ENCODE data around the gene NR3C2. TPM values are rescaled to one million over a fixed set of nuclear protein-coding genes. Genes with fewer than 3 reads are reported as not detected.

NR3C2 gene
- total RNA-seq, 1 experiment from 2014 or later = 1.6 TPM

DNA sequence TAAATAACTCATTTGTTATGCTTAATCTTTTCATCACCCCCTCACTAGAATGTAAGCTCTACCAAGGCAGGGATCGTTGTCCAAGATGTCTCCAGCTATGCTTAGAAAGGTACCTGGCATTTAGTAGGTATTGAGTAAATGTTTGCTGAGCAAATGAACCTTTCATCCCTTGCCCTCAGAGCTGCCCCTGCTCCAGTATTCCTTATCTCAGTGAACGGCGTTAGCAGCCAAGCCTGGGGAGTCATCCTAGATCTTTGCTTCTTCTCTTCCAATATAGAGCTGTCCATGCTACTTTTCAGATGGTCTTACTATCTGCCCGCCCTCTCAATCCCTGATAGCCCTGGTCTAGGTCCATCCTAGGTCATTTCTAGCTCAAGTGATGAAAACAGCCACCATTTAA is 188.4 kb downstream of the NR3C2 start:
- BruUV-seq (replicated peaks) = no TSS peak
- POLR2A ChIA-PET (ENCODE audit: low non-redundant PET) = interaction anchor here (0.5 kb wide), 1 partner anchor 11 kb away, joined by 7 read pairs; no protein-coding TSS in a partner anchor
- no peak for TF ChIP-seq EZH2 (IDR thresholded peaks at IDR 0.05; ENCODE audit: borderline replicate concordance, low read depth, low read length, poor library complexity, severe bottlenecking)
- TF ChIP-seq, protein P1, sequence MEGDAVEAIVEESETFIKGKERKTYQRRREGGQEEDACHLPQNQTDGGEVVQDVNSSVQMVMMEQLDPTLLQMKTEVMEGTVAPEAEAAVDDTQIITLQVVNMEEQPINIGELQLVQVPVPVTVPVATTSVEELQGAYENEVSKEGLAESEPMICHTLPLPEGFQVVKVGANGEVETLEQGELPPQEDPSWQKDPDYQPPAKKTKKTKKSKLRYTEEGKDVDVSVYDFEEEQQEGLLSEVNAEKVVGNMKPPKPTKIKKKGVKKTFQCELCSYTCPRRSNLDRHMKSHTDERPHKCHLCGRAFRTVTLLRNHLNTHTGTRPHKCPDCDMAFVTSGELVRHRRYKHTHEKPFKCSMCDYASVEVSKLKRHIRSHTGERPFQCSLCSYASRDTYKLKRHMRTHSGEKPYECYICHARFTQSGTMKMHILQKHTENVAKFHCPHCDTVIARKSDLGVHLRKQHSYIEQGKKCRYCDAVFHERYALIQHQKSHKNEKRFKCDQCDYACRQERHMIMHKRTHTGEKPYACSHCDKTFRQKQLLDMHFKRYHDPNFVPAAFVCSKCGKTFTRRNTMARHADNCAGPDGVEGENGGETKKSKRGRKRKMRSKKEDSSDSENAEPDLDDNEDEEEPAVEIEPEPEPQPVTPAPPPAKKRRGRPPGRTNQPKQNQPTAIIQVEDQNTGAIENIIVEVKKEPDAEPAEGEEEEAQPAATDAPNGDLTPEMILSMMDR (conservative IDR thresholded peaks at IDR 0.05; ENCODE audit: low read depth, low read length) = no peak

DNA sequence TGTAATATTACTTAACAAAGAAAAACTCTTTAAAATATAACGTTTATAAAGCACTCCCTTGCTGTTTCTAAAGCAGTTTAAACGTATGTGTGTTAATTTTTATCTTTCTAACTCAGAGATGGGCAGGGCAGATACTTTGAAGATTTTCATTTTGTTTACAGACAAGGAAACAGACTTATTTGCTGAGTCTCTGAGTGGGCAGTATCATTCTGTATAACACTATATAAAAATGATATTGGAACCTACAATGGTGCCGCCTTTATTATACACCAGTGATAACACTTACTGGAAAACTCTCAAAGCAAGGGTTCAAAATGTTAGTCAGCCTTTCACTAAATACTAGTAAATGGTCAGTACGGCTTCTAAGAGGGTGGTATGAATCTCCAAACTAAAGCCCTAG is 193.4 kb downstream of the NR3C2 start:
- TF ChIP-seq, protein P1 (conservative IDR thresholded peaks at IDR 0.05; ENCODE audit: low read depth, low read length) = no peak
- TF ChIP-seq EZH2 (IDR thresholded peaks at IDR 0.05; ENCODE audit: borderline replicate concordance, low read depth, low read length, poor library complexity, severe bottlenecking) = no peak
- BruUV-seq (replicated peaks) = no TSS peak
- POLR2A ChIA-PET (ENCODE audit: low non-redundant PET) = no interaction called here
- Histone ChIP-seq H3K9me3 (ENCODE audit: low read depth, low read length, poor library complexity, severe bottlenecking) (no peaks in the 10 kb centered on the region), H3K4me3 (ENCODE audit: low read depth, low read length, poor library complexity, severe bottlenecking) (no peak overlapping the region), H3K4me1 (ENCODE audit: insufficient read depth, low read length, poor library complexity, severe bottlenecking) (no peaks in the 10 kb centered on the region), H3K27ac (ENCODE audit: low read depth, low read length, poor library complexity, severe bottlenecking) (no peak overlapping the region), H3K36me3 (ENCODE audit: insufficient read depth, low read length, poor library complexity, severe bottlenecking) (no peaks in the 10 kb centered on the region), H3K27me3 (replicated peaks; ENCODE audit: insufficient read depth, low read depth, low read length, poor library complexity) (no peaks in the 10 kb centered on the region)
- intact Hi-C loops (cut with micrococcal nuclease; ENCODE audit: unreplicated experiment) = no loop called here
- no peak for DNase-seq (ENCODE audit: low spot score)
- CTCF ChIA-PET = no interaction called here

More for the DNA sequence above, 188.4 kb downstream of the NR3C2 start:
- Histone ChIP-seq H3K4me1 (ENCODE audit: insufficient read depth, low read length, poor library complexity, severe bottlenecking) (peaks cover 15% of the 10 kb centered on the region), H3K27ac (ENCODE audit: low read depth, low read length, poor library complexity, severe bottlenecking) (no peak overlapping the region), H3K27me3 (replicated peaks; ENCODE audit: insufficient read depth, low read depth, low read length, poor library complexity) (no peaks in the 10 kb centered on the region), H3K9me3 (ENCODE audit: low read depth, low read length, poor library complexity, severe bottlenecking) (no peaks in the 10 kb centered on the region), H3K4me3 (ENCODE audit: low read depth, low read length, poor library complexity, severe bottlenecking) (no peak overlapping the region), H3K36me3 (ENCODE audit: insufficient read depth, low read length, poor library complexity, severe bottlenecking) (no peaks in the 10 kb centered on the region)
- CTCF ChIA-PET = no interaction called here
- intact Hi-C loops (cut with micrococcal nuclease; ENCODE audit: unreplicated experiment) = no loop called here
- DNase-seq (ENCODE audit: low spot score) = no peak

DNA sequence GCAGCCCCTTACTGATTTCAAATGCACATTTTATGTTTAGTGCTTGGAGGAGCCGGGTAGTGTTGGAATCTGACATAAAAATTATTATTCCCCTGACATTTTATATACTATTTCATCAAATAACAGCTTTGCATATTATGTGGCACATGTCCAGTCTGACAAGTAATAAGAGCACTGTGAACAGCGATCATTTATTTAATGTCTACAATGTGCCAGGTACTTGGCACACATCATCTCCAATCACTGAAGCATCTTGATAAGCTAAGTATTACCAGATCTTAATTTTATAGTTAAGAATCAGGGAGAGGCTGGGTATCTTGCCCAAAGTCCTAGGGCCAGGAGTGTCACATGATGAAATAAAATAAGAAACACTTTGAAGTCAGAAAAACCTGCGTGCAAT is 197.2 kb downstream of the NR3C2 start:
- no peaks in the 10 kb centered on the region for H3K36me3 ChIP-seq (ENCODE audit: insufficient read depth, low read length, poor library complexity, severe bottlenecking)
- H3K27me3 ChIP-seq (replicated peaks; ENCODE audit: insufficient read depth, low read depth, low read length, poor library complexity) = no peaks in the 10 kb centered on the region
- ChIA-PET POLR2A (ENCODE audit: low non-redundant PET) (no interaction called here), CTCF (no interaction called here)
- H3K4me3 ChIP-seq (ENCODE audit: low read depth, low read length, poor library complexity, severe bottlenecking) = no peak overlapping the region
- H3K9me3 ChIP-seq (ENCODE audit: low read depth, low read length, poor library complexity, severe bottlenecking) = no peaks in the 10 kb centered on the region
- H3K27ac ChIP-seq (ENCODE audit: low read depth, low read length, poor library complexity, severe bottlenecking) = no peak overlapping the region
- intact Hi-C loops (cut with micrococcal nuclease; ENCODE audit: unreplicated experiment) = no loop called here
- TF ChIP-seq, protein P1 (conservative IDR thresholded peaks at IDR 0.05; ENCODE audit: low read depth, low read length) = no peak
- TF ChIP-seq EZH2 (IDR thresholded peaks at IDR 0.05; ENCODE audit: borderline replicate concordance, low read depth, low read length, poor library complexity, severe bottlenecking) = no peak
- H3K4me1 ChIP-seq (ENCODE audit: insufficient read depth, low read length, poor library complexity, severe bottlenecking) = no peaks in the 10 kb centered on the region
- BruUV-seq (replicated peaks) = no TSS peak
- no peak for DNase-seq (ENCODE audit: low spot score)

Measured in A673 (cell line).